ENCODE results near the gene UVSSA.

Gene UVSSA

DNA sequence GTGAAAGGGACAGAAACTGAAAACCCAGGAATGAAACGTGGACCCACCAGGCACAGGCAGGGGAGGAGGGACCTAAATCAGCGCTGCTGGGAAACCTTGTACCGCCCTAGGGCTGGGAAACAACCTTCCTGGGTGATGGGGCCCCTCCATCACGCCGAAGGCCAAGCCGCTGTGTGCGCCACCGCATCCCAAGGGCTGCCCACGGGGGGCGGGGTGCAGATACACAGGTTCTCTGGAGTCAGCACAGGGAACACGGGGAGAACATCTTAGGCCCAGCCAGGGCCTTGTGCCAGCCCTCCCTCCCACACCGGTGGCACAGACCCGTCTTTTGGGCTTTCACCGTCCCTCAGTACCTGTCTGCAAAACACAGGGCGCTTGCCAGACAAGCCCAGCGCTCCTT is 13.0 kb downstream of the UVSSA start:
- in situ Hi-C loops (cut with MboI; ENCODE audit: low sequenced_read_pairs), result loop anchor here (25.0 kb wide), 1 partner anchor 277 kb away; no protein-coding TSS in a partner anchor

DNA sequence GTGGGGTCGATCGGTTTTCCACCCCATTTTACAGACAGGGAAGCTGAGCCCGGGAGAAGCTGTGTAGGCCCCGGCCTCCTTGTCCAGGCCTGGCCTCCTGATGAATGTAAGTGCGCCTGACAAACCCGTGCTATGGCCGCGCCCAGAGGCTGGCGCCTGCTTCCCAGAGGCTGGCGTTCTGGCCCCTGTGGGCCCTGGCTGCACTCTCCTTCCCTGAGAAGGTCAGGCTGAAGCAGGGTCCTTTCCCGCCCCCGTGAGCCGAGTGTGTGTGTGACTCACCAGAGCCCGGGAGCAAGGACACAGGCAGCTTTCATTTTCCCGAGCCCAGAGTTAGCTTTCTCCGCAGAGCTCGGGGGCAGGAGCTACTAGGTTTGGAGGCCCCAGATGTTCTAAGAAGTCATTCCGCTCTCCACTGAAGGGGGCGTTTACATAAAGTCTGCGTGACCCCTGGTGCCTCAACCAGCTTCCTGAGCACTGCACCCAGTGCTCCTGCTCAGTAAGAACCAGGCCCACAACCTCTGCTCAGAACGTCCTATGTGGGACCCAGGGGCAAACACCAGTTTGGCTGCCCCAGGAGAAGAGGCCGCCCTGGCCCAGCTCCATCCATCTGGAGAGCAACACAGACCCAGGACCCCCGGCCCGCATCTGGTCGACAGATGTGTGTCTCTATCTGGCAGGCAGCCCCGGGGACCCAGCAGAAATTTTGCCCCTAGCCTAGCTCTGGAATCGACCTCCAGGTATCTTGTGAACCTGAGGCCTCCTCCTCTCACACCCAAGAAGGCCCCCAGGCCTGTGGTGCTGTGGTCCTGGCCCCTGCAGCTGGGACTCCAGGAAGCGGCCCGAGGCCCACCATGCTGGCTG is 13.6 kb downstream of the UVSSA start:
- in situ Hi-C loops (cut with MboI; ENCODE audit: low sequenced_read_pairs), result loop anchor here (25.0 kb wide), 1 partner anchor 277 kb away; no protein-coding TSS in a partner anchor

DNA sequence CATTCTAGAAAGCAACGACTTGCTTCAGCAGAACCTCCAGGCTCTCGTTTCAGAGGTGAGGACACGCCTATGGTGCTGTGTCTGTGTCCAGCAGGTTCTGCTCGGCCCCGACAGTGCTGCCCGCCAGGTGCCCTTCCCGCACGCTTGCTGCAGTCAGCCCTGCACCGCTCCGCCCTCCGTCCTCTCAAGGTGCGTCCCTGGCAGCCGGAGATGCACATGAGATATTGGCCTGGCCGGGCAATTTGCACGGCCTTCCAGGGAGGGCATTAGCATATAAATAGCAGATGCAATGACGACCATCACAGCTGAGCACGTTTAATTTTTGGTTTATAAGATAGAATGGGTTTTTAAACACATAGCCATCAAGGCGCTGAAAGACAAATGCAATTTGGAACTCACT is 14.4 kb downstream of the UVSSA start:
- in situ Hi-C loops (cut with MboI; ENCODE audit: low sequenced_read_pairs), result loop anchor here (25.0 kb wide), 1 partner anchor 276 kb away; no protein-coding TSS in a partner anchor

DNA sequence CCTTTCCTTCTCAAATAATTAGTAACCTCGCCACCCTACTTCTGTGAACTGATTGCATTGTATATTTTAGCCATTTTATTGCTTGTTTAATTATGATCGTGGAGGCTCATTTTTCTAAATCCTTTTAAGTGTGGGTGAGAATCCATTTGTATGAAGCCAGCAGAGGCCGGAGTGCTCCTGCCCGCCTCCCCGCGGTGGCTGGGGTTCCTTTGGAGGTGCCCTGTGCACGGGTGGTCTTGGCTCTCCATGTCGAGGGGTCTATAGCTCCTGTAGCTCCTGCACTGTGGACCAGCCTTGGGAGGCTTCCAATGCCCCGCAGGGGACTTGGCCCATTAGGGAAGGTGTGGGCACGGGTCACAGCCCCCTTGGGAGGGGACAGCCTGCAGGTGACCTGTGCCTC is 15.0 kb downstream of the UVSSA start:
- in situ Hi-C loops (cut with MboI; ENCODE audit: low sequenced_read_pairs), result loop anchor here (25.0 kb wide), 1 partner anchor 275 kb away; no protein-coding TSS in a partner anchor

DNA sequence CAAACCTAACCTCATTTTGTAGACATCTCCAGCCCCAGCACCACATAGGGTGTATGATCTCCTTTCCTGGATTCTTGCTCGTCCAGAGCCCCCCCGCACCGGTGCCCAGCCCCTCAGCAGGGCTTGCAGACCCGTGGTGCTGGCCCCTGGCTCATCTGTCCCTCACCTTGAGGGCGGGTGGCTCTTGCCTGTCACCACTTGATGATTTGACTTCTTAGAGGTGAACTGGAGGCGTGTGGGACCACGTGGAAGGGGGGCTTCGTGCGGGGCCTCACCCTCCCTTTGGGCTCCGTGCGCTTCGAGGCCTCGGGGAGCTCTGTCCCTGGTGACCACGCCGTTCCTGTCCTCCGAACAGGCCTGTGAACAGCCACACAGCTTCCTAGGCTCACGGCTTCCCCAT is 15.5 kb downstream of the UVSSA start:
- in situ Hi-C loops (cut with MboI; ENCODE audit: low sequenced_read_pairs), result loop anchor here (25.0 kb wide), 1 partner anchor 275 kb away; no protein-coding TSS in a partner anchor

DNA sequence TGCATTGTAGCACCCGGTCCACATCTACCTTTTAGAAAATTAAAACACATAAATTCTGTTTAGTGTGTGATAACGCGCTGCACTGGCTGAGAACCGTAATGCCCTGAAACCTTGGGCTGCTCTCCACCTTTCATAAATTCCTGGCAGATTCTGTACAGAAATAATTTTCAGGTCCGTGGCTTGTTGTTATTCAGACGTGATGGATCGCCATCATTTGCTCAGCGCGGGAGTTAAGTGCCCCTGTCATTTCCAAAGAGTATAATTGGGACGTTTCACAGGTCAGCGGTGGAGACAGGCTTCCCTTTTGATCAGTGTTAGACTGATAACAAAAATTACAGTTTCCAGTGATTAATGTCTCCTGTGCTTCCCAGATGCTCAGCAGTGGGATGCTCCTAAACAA is 16.5 kb downstream of the UVSSA start:
- in situ Hi-C loops (cut with MboI; ENCODE audit: low sequenced_read_pairs), result loop anchor here (25.0 kb wide), 1 partner anchor 274 kb away; no protein-coding TSS in a partner anchor

DNA sequence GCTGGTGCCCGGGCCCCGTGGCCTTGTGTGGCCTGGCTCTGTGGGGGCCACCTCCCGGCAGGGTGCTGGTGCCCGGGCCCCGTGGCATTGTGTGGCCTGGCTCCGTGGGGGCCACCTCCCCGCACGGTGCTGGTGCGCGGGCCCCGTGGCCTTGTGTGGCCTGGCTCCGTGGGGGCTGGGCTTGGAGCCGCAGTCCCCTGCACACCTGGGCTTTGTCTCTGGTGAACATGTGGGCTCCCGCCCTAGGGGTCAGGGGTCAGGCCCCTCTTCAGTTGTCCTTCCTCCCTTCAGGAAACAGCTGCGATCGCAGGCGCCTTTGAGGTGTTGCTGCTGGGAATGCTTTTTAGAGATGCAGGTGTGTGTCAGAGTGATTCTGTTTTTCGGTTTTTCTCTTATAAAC is 17.2 kb downstream of the UVSSA start:
- in situ Hi-C loops (cut with MboI; ENCODE audit: low sequenced_read_pairs), result loop anchor here (25.0 kb wide), 1 partner anchor 273 kb away; no protein-coding TSS in a partner anchor

DNA sequence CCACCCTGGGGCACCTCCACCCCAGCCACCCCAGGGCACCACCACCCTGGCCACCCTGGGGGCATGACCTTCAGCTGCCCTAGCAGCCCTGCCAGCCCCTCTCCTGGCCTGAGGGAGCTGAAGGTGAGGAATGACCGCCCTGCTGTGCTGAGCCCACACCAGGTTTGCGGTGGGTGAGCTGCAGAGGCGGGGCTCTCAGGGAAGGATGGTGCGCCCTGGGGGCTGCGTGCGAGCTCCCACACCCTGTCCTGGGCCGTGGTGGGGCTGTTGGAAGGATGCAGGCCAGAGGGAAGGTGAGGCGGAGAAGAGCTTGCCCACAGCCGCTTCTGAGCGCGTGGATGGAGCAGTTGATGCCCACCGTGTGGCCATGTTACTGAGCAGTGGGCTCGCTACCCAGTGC is 17.7 kb downstream of the UVSSA start:
- in situ Hi-C loops (cut with MboI; ENCODE audit: low sequenced_read_pairs), result loop anchor here (25.0 kb wide), 1 partner anchor 273 kb away; no protein-coding TSS in a partner anchor

DNA sequence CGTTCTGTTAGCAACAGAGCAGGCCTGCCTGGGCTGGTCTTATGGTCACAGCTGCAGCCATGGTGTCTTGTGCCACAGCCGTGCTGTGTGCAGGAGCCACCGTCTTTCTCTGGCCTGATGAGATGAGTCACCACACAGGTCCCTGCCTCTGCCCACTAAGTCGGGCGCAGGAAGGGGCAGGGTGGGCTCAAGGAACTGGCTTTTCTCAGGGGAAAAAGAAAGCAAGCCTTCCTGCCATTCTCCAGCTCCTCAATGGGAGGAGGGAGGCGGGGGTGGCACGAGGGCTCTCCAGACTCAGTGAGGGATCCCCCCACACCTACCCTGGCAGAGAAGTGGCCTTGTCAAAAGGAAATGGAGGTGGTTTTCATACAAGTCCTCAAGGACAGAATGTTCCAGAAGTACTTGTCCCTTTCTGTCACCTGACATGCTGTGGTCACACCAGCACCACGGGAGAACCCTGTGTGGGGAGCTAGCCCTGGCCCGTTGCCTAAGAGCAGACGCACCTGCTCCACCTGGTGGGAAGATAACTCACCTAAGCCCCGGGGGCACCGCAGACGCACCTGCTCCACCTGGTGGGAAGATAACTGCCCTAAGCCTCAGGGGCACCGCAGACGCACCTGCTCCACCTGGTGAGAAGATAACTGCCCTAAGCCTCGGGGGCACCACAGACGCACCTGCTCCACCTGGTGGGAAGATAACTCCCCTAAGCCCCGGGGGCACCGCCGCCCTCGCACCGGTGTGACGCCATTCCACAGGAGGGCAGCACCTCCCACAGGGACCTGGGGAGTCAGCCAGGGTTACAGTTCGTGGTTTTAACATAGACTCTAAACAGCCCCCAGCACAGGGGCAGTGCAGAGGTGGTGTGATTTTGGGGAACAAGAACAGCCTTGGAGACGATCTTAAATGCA is 18.5 kb downstream of the UVSSA start:
- in situ Hi-C loops (cut with MboI; ENCODE audit: low sequenced_read_pairs), result loop anchor here (25.0 kb wide), 1 partner anchor 272 kb away; no protein-coding TSS in a partner anchor

DNA sequence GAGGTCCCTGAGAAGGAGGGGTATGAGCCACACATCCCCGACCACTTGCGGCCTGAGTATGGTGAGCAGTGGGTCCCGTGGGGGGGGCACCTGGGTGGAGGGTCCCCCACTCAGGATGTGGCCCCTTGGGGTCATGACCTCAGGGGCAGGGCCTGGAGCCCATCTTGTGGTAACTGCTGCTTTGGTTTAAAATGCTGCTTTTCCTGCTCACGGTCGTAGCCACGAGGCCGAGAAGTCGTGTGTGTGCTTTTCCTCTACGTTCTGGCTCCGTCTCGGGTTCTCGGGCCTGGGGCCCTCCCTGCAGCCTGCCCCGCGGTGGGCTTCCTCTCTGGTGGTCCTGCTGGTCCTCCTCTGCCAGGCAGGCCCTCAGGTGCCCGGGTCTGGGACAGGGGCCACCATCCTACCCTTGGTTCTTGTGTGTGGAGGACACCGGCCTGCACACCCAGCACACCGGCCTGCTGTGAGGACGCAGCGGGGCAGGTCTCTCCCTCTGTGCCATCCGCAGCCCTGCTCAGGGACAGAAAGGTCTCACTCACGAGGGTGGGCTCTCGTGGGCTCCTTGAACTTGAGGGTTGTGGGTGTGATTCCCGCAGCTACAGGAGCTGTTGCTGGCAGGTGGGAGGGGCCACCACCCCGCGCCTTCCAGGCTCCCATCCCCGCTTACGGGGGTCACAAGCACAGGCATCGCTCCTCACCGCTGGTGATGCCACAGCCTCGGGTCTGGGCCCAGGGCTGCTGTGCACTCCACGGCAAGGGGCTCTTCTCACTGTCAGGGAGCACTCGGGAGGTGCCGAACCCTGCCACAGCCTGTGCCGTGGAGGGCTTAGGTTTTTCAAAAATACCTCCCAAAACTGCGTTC is 19.6 kb downstream of the UVSSA start:
- in situ Hi-C loops (cut with MboI; ENCODE audit: low sequenced_read_pairs), result loop anchor here (25.0 kb wide), 1 partner anchor 271 kb away; no protein-coding TSS in a partner anchor

DNA sequence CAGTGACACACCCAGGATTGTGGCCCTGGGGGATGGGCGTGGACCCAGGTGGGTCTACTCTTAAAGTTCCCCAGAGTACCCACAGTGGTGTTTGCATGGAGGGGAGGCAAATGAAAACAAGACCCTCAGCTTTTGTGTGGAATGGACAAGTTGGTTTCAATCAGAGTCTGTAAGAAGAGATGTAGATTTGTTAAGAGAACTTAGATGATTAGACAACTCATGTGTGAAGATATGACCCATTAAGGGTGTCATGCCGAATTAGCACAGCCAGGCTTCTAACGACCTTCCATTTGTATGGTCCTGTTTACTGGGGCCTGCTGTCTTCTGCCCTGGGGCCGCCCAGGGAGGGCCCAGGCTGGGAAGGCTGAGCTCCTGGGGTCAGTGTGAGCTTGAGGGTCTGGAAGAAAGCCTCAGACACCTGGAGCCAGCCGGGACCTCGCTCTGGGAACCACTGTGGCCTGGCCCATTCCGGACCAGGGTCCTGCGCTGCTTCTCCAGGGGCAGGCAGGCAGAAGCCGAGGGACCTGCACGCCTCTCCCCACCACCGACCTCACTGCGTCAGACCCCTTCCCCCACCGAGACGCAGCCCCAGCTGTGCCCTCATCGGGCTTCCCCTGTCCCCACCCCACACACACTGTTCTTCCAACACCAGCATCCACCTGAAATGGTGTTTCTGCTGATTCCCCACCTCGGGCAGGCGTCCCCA is 20.4 kb downstream of the UVSSA start:
- in situ Hi-C loops (cut with MboI; ENCODE audit: low sequenced_read_pairs), result loop anchor here (25.0 kb wide), 1 partner anchor 270 kb away; no protein-coding TSS in a partner anchor

DNA sequence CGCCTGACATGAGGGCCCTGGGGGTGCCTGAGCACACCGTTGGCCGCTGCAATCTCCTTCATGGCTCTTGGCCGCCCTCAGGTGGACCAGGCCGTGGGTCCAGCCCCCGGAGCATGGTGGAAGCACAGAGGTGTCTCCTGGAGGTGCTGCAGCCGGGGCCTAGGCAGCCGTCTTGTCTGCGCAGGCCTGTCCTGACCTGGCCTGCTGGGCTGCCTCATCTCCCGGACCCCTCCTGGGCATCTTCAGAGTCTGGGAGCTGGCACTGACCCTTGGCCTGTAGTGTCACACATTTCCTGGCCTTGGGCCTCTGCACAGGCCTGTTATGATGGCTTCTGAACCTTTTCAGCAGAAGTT is 20.9 kb downstream of the UVSSA start:
- in situ Hi-C loops (cut with MboI; ENCODE audit: low sequenced_read_pairs), result loop anchor here (25.0 kb wide), 1 partner anchor 269 kb away; no protein-coding TSS in a partner anchor

DNA sequence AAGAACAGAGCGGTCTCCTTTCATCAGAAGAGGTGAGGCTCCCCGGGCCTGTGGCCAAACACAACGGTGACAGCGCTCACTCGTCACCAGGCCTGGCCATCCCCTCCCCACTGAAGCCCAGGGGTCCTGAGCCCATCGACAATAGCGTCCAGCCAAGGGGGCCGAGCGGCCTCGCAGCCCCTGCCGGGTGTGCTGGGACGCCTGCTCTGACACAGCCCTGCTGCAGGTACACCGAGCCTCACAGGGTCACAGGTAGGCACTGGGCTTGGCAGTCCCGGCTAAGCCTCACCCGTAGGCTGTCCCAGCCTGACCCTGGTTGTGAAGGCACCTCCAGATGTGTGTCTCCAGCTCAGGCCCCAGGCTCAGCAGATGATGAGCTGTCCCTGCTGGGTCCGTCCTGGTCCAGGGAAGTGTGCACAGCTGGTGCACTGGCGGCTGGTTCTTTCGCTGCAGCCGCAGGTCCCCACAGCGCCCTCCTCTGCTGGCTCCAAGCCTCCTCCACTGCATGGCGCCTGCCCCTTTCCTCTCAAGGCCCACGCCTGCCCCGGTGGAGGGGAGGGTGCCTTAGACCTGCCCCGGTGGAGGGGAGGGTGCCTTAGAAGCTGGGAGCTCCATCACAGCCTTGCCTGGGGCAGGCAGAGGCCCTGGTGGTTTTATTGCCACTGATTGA is 21.5 kb downstream of the UVSSA start:
- in situ Hi-C loops (cut with MboI; ENCODE audit: low sequenced_read_pairs), result loop anchor here (25.0 kb wide), 1 partner anchor 269 kb away; no protein-coding TSS in a partner anchor

DNA sequence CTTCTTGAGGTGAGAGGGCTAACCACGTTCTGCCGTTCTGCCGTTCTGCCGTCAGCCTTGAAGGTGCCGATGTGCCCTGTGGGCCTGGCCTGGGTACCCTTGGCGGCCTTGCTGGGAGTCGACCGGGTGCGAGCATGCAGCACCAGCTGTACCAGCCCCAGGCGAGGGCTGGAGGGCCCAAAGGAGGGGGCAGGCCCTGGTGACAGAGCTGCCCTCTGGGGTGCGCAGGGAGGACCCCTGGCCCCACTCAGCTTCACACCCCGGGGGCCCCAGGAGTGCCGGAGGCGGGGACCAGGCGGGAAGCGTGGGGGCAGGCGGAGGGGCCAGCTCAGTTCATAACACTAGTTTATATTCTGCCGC is 22.1 kb downstream of the UVSSA start:
- in situ Hi-C loops (cut with MboI; ENCODE audit: low sequenced_read_pairs), result loop anchor here (25.0 kb wide), 1 partner anchor 268 kb away; no protein-coding TSS in a partner anchor

DNA sequence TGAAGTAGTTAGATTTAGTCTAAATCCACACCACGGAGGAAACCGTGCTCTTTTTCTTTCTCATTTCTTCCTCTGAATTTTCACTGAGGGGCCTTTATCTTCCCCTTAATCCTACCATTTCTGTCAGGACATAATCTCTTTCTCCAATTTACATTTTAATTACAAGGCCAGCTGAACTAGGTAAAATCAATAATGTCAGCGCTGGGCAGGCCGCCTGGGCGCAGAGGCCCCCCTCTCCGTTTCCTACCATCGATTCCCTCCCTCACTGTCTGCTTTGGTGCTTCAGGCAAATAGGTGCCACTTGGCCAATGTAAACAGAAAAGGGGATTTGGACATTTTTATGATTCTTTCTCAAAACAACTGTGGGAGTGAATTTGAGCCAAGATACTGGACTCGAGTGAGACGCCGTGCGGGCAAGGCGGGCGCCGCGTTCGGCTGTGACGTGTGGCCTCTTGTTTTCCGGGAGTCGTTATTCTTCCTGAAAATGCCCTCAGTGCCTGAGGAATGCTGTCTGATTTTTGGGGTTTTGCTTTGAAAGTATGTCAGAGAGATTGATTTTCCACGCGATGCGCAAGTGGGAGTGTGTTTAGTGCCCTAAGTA is 22.6 kb downstream of the UVSSA start:
- in situ Hi-C loops (cut with MboI; ENCODE audit: low sequenced_read_pairs), result loop anchor here (25.0 kb wide), 1 partner anchor 268 kb away; no protein-coding TSS in a partner anchor

DNA sequence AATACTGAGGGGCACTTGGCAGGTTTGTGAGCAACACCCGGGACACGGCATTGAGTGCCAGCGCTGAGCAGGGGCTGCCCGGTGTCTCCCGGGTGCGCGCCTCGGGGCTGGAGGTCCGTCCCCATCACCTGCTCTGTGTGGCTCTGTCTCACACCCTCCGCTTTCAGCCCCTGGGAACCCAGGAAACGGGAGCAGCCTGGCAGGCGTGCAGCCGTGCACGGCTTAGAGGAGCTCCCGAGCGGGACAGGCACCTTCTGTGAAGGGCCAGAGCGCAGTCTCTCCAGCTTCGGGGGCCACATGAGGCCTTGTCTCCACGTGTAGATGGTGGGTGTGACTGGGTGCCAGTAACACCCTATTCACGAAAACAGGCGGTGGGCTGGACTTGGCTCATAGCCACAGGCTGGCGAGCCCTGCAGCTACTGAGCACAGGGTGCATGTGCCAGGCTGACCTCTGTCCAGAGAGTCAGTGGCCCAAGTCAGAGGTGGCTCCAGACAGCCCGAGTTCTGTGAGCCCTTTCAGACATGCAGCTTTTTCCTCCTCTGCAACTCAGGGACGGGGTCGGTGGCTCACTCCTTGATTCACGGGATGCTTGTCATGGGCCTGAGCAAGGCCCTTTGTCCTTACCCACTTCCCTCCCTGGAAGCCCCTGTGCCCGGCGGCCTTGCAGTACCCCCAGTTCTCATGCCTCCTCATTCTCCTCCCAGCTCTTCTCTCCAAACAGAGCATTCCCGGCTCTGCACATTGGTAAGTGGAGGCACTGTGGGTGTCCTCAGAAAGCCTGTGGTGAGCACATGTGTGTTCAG is 23.5 kb downstream of the UVSSA start:
- in situ Hi-C loops (cut with MboI; ENCODE audit: low sequenced_read_pairs), result loop anchor here (25.0 kb wide), 1 partner anchor 267 kb away; no protein-coding TSS in a partner anchor

All from HL-60/S4 (cell line).